GM12878 (cell line): ENCODE results near the gene CREG2. TPM values are rescaled to one million over a fixed set of nuclear protein-coding genes. Genes with fewer than 3 reads are reported as not detected.
A peak's percentile ranks its signal among the peaks of the same experiment; 100 is the strongest.

ENCODE experiments used
- ATAC-seq: fragments of 200-7000 bp; cut with Tn5 transposase; 3 replicates; pipeline ENCODE4 v1.9.1; 2020; ENCODE audit warnings: mild to moderate bottlenecking, moderate library complexity
- BruUV-seq: library from RNA; stranded (reverse); fragments of 400-500 nt; replicated peaks from 2 replicates; lab custom pipeline; 2021; lab: Mats Ljungman, UMichigan
- CTCF ChIA-PET: fragments of 300-600 bp; sonication (Branson Sonifier 250); formaldehyde crosslinking; extraction: SDS; loops from one replicate; lab custom pipeline; 2021; ENCODE audit warnings: inconsistent platforms; lab: Yijun Ruan, JAX
- POLR2A ChIA-PET: fragments of 350-600 bp; formaldehyde crosslinking; extraction: SDS; loops from one replicate; lab custom pipeline; 2021; ENCODE audit warnings: inconsistent platforms; lab: Charles Lee
- RAD21 ChIA-PET: fragments of 300-600 bp; sonication (Branson Sonifier 250); formaldehyde crosslinking; loops from one replicate; lab custom pipeline; 2023; ENCODE audit warnings: antibody characterized with exemption; ENCODE audit not compliant: unreplicated experiment; lab: Charles Lee
- SMC1A ChIA-PET: fragments of 300-600 bp; sonication (Branson Sonifier 250); formaldehyde crosslinking; loops from one replicate; lab custom pipeline; 2023; ENCODE audit not compliant: unreplicated experiment, uncharacterized antibody; lab: Charles Lee
- DNase-seq: peaks from one replicate; pipeline ENCODE4 v3.0.0-alpha.2; 2011; ENCODE audit warnings: low read depth, low spot score
- FAIRE-seq: peaks from 3 replicates; lab custom pipeline; 2011; peaks lifted over from hg19 to GRCh38; lab: Jason Lieb, UNC
- H2AFZ ChIP-seq: 2 replicates; pipeline ENCODE4 v1.6.0; 2011; ENCODE audit warnings: low read depth, low read length, control low read depth; ENCODE audit not compliant: control insufficient read depth
- H3K27ac ChIP-seq: 2 replicates; pipeline ENCODE4 v1.5.1; 2011; ENCODE audit warnings: control low read depth; ENCODE audit not compliant: control insufficient read depth, insufficient read depth
- H3K27me3 ChIP-seq, 2 experiments: replicated peaks in 1 of 2; 2 replicates each; pipeline versions ENCODE4 v1.6.0 to v1.6.1; 2011; ENCODE audit warnings: low read length in 1 of 2; ENCODE audit not compliant: control insufficient read depth in 2 of 2, insufficient read depth in 2 of 2
- H3K36me3 ChIP-seq, 2 experiments: 2 replicates each; pipeline ENCODE4 v1.5.1; 2011; ENCODE audit warnings: low read length in 1 of 2; ENCODE audit not compliant: control insufficient read depth in 2 of 2, insufficient read depth in 2 of 2
- H3K4me1 ChIP-seq: 2 replicates; pipeline ENCODE4 v1.6.1; 2011; ENCODE audit warnings: mild to moderate bottlenecking, low read length, moderate library complexity, mixed read lengths; ENCODE audit not compliant: control insufficient read depth, insufficient read depth
- H3K4me2 ChIP-seq: 2 replicates; pipeline ENCODE4 v1.6.0; 2011; ENCODE audit warnings: control low read depth; ENCODE audit not compliant: control insufficient read depth, insufficient read depth
- H3K4me3 ChIP-seq: fragments of 200-600 bp; sonication (generic); 2 replicates; pipeline ENCODE4 v1.5.1; 2016
- H3K79me2 ChIP-seq: 2 replicates; pipeline ENCODE4 v1.6.0; 2011; ENCODE audit warnings: low read length; ENCODE audit not compliant: control insufficient read depth, insufficient read depth
- H3K9ac ChIP-seq: 2 replicates; pipeline ENCODE4 v1.8.0; 2011; ENCODE audit warnings: low read length, control low read depth, mixed read lengths; ENCODE audit not compliant: control insufficient read depth, insufficient read depth
- H3K9me3 ChIP-seq: replicated peaks from 3 replicates; pipeline ENCODE4 v1.5.1; 2011; ENCODE audit warnings: mild to moderate bottlenecking, low read length; ENCODE audit not compliant: control insufficient read depth, insufficient read depth
- H4K20me1 ChIP-seq: 2 replicates; pipeline ENCODE4 v1.6.0; 2011; ENCODE audit not compliant: control insufficient read depth, insufficient read depth
- RAD21 ChIP-seq: IDR thresholded peaks from 2 replicates; pipeline ENCODE4 v1.6.1; 2011; ENCODE audit warnings: mild to moderate bottlenecking, low read depth, low read length, moderate library complexity; ENCODE audit not compliant: insufficient read depth
- SMARCA5 ChIP-seq: fragments of 450-650 bp; IDR thresholded peaks from 2 replicates; pipeline ENCODE4 v1.6.1; 2017; ENCODE audit warnings: mild to moderate bottlenecking
- SMC3 ChIP-seq: IDR thresholded peaks from 2 replicates; pipeline ENCODE4 v1.6.1; 2011; ENCODE audit warnings: low read length, improper control_type of control experiment, borderline replicate concordance
- WGBS: methylation state at CpG from one replicate; pipeline ENCODE4 v1.1.6; 2016; ENCODE audit warnings: low lambda C conversion rate; ENCODE audit not compliant: insufficient replicate concordance, insufficient coverage; ENCODE audit errors: missing lambda C conversion rate; 5-methylcytosine and 5-hydroxymethylcytosine counted together
- in situ Hi-C: fragments of 300-500 bp; cut with MboI; formaldehyde crosslinking; loops from 9 replicates; pipeline ENCODE4 v1.14.3; 2018; ENCODE audit warnings: mixed read lengths
- intact Hi-C: fragments of 100-400 bp; cut with micrococcal nuclease; formaldehyde crosslinking; loops from one replicate; pipeline ENCODE4 v1.14.2; 2022; ENCODE audit not compliant: unreplicated experiment
- polyA plus RNA-seq, 11 experiments: library from polyadenylated mRNA; depleted of rRNA in 4 of 11; unstranded in 6 of 11; stranded (reverse) in 5 of 11; fragments of >200 nt; fragmentation: Nextera tagmentation in 4 of 11; fragmentation: Illumina TruSeq in 1 of 11; extraction: Ambion mirVana in 4 of 11; extraction: Trizol in 1 of 11; gene quantifications; 1 replicate in 1 of 11; 2 replicates in 10 of 11; pipeline versions ENCODE4 v1.2.1 to v1.2.3, GENCODE V29; 2011 to 2016; ENCODE audit warnings: inconsistent platforms in 2 of 11, missing spikeins in 2 of 11, low read depth in 1 of 11
- total RNA-seq, 4 experiments: library from RNA; depleted of rRNA in 3 of 4; stranded (reverse); fragments of >200 nt in 3 of 4; fragmentation: Illumina TruSeq in 1 of 4; extraction: Trizol in 1 of 4; gene quantifications; 2 replicates each; pipeline versions ENCODE4 v1.2.1 to v1.2.3, GENCODE V29; 2013 to 2021
- TF ChIP-seq, protein P1 (sequence below): fragments of 150-350 bp; IDR thresholded peaks from 2 replicates; pipeline ENCODE4 v1.6.1; 2016; ENCODE audit warnings: low read depth, low read length
- TF ChIP-seq, protein P2 (sequence below): fragments of 450-650 bp; IDR thresholded peaks from 2 replicates; pipeline ENCODE4 v1.6.1; 2017; ENCODE audit warnings: low read depth, mild to moderate bottlenecking, moderate library complexity
- TF ChIP-seq, protein P3 (sequence below), 3 experiments: IDR thresholded peaks in 2 of 3; conservative IDR thresholded peaks in 1 of 3; 2 replicates each; pipeline ENCODE4 v1.5.1; 2011; ENCODE audit warnings: low read depth in 3 of 3, low read length in 3 of 3, mild to moderate bottlenecking in 3 of 3, control low read depth in 2 of 3, moderate library complexity in 2 of 3, inconsistent platforms in 1 of 3, mixed read lengths in 1 of 3; ENCODE audit not compliant: control insufficient read depth in 2 of 3, insufficient read depth in 1 of 3; ENCODE audit errors: extremely low read depth in 1 of 3

The CREG2 gene
- total and polyA plus RNA-seq, 10 of the 15 experiments (the other 5 are each of a cell fraction or from before 2014, with no cell fraction given): not detected

DNA sequence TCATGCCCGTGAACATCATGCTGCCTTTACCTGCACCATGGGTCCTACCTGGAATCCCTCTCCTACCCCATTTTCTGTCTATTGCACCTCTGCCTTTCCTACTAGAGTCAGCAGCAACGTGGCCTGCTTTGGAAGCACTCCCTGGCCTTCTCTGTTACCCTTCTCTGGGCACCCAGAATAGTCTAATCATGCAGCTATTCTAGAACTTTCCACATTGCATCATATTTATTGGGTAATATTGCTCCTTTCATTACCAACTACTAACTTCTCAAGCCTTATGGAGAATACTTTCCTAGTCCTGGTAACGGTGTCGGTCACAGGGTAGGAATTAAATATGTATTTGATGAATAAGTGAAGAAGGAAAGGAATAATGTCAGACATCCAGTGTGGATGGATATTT is 33.3 kb upstream of the CREG2 start (continued):
- TF ChIP-seq, protein P1, sequence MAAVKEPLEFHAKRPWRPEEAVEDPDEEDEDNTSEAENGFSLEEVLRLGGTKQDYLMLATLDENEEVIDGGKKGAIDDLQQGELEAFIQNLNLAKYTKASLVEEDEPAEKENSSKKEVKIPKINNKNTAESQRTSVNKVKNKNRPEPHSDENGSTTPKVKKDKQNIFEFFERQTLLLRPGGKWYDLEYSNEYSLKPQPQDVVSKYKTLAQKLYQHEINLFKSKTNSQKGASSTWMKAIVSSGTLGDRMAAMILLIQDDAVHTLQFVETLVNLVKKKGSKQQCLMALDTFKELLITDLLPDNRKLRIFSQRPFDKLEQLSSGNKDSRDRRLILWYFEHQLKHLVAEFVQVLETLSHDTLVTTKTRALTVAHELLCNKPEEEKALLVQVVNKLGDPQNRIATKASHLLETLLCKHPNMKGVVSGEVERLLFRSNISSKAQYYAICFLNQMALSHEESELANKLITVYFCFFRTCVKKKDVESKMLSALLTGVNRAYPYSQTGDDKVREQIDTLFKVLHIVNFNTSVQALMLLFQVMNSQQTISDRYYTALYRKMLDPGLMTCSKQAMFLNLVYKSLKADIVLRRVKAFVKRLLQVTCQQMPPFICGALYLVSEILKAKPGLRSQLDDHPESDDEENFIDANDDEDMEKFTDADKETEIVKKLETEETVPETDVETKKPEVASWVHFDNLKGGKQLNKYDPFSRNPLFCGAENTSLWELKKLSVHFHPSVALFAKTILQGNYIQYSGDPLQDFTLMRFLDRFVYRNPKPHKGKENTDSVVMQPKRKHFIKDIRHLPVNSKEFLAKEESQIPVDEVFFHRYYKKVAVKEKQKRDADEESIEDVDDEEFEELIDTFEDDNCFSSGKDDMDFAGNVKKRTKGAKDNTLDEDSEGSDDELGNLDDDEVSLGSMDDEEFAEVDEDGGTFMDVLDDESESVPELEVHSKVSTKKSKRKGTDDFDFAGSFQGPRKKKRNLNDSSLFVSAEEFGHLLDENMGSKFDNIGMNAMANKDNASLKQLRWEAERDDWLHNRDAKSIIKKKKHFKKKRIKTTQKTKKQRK: no peak

DNA sequence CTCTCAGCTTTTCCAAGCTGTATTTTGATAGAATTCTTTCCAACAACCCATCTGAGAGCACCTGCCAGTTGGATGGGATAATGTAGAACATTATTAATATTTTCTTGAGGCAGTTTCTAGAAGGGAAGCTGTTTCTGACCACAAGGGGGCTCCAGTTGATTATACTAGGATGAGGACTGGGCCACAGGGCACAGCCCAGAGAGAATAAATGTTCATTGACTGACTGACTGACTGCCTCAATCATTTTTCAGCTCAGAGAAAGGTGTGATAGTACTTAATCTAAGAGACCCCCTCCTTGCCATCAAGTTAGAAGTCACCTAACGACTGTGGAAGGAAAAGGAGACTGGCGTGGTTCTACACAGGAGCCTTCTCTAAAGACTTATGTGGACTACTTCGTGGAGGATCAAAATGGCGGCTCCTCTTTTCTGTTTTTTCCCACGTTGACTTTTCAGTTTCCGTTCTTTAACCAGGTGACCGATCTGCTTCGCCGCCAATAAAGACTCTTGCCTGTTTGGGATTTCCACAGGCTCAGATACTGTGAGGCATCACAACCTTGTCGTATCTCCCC is 31.9 kb upstream of the CREG2 start:
- FAIRE-seq: peak; percentile 71
- SMC1A ChIA-PET: interaction anchor here (0.7 to 3.8 kb wide), 26 partner anchors 12 to 821 kb away, joined by 3 to 24 read pairs (median 4); no protein-coding TSS in a partner anchor
- H3K36me3 ChIP-seq: no peaks in the 10 kb centered on the region
- no peak overlapping the region for H2AFZ ChIP-seq
- H3K27ac ChIP-seq: no peak overlapping the region
- CTCF ChIA-PET: interaction anchor here (0.6 to 6.9 kb wide), 36 partner anchors 9 to 1019 kb away, joined by 3 to 76 read pairs (median 5); no protein-coding TSS in a partner anchor
- POLR2A ChIA-PET: no interaction called here
- no peaks in the 10 kb centered on the region; a peak in 2 of 4 replicates for H3K27me3 ChIP-seq
- RAD21 ChIA-PET: interaction anchor here (0.6 to 3.7 kb wide), 14 partner anchors 77 to 1129 kb away, joined by 3 to 25 read pairs (median 4); no protein-coding TSS in a partner anchor
- intact Hi-C loops: loop anchor here (1.0 to 10.0 kb wide), 3 partner anchors 307 to 456 kb away; no protein-coding TSS in a partner anchor
- H3K4me3 ChIP-seq: no peak overlapping the region
- no peaks in the 10 kb centered on the region for H3K4me1 ChIP-seq
- H3K4me2 ChIP-seq: no peak overlapping the region
- no peaks in the 10 kb centered on the region for H4K20me1 ChIP-seq
- no peak overlapping the region for H3K9ac ChIP-seq
- no TSS peak for BruUV-seq
- H3K79me2 ChIP-seq: no peaks in the 10 kb centered on the region
- peak; percentile 78; the same call in 1 of the 2 replicates for TF ChIP-seq SMC3
- TF ChIP-seq, protein P2, sequence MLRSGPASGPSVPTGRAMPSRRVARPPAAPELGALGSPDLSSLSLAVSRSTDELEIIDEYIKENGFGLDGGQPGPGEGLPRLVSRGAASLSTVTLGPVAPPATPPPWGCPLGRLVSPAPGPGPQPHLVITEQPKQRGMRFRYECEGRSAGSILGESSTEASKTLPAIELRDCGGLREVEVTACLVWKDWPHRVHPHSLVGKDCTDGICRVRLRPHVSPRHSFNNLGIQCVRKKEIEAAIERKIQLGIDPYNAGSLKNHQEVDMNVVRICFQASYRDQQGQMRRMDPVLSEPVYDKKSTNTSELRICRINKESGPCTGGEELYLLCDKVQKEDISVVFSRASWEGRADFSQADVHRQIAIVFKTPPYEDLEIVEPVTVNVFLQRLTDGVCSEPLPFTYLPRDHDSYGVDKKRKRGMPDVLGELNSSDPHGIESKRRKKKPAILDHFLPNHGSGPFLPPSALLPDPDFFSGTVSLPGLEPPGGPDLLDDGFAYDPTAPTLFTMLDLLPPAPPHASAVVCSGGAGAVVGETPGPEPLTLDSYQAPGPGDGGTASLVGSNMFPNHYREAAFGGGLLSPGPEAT: no peak
- TF ChIP-seq RAD21: peak; percentile 81
- TF ChIP-seq, protein P3, sequence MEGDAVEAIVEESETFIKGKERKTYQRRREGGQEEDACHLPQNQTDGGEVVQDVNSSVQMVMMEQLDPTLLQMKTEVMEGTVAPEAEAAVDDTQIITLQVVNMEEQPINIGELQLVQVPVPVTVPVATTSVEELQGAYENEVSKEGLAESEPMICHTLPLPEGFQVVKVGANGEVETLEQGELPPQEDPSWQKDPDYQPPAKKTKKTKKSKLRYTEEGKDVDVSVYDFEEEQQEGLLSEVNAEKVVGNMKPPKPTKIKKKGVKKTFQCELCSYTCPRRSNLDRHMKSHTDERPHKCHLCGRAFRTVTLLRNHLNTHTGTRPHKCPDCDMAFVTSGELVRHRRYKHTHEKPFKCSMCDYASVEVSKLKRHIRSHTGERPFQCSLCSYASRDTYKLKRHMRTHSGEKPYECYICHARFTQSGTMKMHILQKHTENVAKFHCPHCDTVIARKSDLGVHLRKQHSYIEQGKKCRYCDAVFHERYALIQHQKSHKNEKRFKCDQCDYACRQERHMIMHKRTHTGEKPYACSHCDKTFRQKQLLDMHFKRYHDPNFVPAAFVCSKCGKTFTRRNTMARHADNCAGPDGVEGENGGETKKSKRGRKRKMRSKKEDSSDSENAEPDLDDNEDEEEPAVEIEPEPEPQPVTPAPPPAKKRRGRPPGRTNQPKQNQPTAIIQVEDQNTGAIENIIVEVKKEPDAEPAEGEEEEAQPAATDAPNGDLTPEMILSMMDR (IDR thresholded peaks at IDR 0.05 in 2 of 3, conservative IDR thresholded peaks at IDR 0.05 in 1 of 3; ENCODE audit: control insufficient read depth in 2 of 3, extremely low read depth in 1 of 3, insufficient read depth in 1 of 3, low read depth in 3 of 3, low read length in 3 of 3): peak; percentile 65 to 70 (median 65)
- TF ChIP-seq SMARCA5: peak; percentile 97
- WGBS: 49% methylated on average over 10 of the region's 10 CpGs
- in situ Hi-C loops: loop anchor here (5.0 to 25.0 kb wide), 2 partner anchors 413 to 1043 kb away; partner anchors contain the start of gene SLC9A4
- DNase-seq: no peak
- peak; percentile 94 for ATAC-seq
- H3K9me3 ChIP-seq: no peaks in the 10 kb centered on the region
